ENCODE measurements around the gene TOE1.

- TF ChIP-seq CTCF (IDR thresholded peaks at IDR 0.05) (no peak), EP300 (IDR thresholded peaks at IDR 0.05) (no peak), POLR2AphosphoS5 (IDR thresholded peaks at IDR 0.05) (no peak)
Observed at GRCh38 chr1:45329445-45329844, 10.5 kb upstream of the TOE1 start.

All from upper lobe of left lung (tissue), 4 donors.